ENCODE measurements around the gene DDX6.

DNA sequence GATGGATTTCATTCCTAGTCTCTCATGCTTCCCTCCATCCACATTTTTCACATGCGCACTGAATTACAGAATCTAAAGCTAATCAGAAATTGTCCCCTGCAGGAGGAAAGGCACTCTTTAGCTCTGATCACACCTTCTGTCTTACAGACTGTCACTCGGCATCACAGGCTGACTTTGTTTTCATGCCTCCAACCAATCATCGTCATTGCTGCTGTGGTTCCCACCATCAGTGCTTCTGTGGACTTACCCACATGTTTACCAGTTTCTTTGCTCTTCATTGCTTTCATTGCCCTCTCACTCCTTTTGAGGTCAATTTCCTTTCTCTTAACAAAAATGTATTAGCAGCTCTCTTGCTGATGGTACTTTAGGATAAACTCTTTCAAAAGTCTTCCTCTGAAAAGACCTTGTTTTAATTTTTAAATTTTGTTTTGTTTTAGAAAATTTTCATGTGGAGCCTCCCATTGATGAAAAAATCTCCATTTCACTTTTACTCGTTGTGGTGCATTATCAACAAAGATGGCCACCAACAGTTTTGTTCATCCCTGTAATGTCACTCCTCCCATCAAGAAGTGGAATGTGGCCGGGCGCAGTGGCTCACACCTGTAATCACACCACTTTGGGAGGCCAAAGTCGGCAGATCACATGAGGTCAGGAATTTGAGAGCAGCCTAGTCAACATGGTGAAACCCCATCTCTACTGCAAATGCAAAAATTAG is 91.3 kb downstream of the DDX6 start:
- TF ChIP-seq, protein P1, sequence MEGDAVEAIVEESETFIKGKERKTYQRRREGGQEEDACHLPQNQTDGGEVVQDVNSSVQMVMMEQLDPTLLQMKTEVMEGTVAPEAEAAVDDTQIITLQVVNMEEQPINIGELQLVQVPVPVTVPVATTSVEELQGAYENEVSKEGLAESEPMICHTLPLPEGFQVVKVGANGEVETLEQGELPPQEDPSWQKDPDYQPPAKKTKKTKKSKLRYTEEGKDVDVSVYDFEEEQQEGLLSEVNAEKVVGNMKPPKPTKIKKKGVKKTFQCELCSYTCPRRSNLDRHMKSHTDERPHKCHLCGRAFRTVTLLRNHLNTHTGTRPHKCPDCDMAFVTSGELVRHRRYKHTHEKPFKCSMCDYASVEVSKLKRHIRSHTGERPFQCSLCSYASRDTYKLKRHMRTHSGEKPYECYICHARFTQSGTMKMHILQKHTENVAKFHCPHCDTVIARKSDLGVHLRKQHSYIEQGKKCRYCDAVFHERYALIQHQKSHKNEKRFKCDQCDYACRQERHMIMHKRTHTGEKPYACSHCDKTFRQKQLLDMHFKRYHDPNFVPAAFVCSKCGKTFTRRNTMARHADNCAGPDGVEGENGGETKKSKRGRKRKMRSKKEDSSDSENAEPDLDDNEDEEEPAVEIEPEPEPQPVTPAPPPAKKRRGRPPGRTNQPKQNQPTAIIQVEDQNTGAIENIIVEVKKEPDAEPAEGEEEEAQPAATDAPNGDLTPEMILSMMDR (IDR thresholded peaks at IDR 0.05) = no peak
- TF ChIP-seq POLR2A (IDR thresholded peaks at IDR 0.05) = no peak
